ENCODE data around the gene GALNT18. TPM values are rescaled to one million over a fixed set of nuclear protein-coding genes. Genes with fewer than 3 reads are reported as not detected.

GALNT18 gene
- total RNA-seq, 2 experiments from 2014 or later, result 3.6 to 3.8 TPM

DNA sequence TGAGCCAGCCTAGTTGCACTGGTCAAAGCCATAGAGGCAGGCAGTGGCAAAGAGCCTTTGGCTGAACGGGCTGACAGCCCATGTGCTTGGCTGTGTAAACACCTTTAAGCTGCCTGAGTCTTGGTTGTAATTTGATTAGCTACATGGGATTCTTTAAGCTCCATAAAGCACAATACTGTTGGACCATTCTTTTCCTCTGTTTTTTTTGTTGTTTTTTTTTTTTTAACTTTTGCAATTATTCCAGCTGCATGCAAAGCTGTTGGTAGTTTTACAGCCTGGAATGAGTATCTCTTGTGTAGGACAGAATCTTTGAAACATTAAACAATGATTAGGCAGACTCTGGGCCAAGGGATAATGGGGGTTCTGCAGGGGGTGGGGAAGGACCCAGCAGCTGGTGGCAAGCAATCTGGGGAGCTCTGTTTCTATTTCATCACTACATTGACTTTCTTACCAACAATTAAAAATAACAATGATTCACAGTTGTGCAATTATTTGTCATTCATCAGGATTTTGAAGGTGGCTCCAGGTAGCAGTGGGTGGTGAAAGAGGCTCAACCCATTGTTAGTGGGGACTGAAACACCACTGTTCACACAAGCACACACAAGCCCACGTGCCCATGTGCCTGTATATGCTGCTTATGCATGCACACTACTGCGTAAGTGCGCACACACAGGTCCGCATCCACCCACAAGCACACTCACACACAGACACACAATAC, 199.2 kb downstream of the GALNT18 start:
- CTCF ChIA-PET, result no interaction called here
- POLR2A ChIA-PET, result no interaction called here

DNA sequence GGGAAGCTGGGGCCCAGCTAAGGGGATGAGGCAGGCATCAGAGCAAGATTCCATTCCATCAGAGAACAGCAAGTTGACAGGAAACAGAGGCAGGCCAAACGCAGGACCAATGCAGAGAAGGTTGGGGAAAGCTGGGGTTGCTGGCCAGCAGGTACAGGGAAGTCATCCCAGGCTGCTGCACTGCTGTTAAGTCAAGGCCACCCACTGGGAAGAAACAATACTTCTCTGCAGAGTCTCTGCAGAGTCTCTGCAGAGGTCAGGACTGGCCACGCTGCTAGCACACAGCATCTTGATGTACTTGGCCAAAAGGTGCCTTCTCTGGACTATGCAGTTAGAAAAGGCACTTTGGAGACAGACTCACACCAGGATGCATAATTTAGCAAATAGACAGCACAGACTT, 200.3 kb downstream of the GALNT18 start:
- POLR2A ChIA-PET, result no interaction called here

GRCh38 chr11:11420899-11421285, 200.9 kb downstream of the GALNT18 start:
- POLR2A ChIA-PET, result no interaction called here
- CTCF ChIA-PET, result no interaction called here

More for the DNA sequence above, 200.3 kb downstream of the GALNT18 start:
- CTCF ChIA-PET, result no interaction called here

DNA sequence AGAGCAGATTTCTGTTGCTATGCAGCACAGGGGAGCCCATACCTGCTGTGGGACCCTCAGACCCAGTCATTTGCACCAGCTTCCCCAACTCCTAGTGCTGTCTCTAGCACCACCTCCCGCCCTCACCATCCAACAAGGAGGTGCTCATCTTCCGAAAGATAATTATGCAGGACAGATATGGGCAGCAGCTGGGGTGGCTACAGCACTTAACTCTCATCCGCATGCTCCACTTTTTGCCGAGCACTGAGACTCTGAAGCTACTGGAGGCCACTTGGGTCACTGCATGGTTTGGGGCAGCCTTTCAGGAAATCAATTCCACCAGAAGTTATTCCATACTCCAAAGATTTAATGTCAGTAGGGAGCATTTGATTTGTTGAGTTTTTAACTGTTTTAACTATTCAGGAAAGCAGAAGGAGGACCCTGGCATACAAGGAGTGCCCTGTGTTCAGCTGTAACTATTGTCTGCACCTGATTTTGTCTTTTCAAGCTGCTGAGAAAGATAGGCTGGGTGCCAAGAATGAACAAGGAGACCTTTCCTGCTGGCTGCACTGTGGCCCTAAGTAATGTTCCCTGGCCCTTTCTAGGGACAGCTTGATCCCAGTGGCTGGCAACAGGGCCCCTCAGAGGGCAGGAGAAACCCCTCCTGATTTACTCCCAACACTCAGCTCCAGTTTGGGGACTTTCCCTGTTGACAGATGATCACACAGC, 201.5 kb downstream of the GALNT18 start:
- POLR2A ChIA-PET, result no interaction called here
- CTCF ChIA-PET, result no interaction called here

GRCh38 chr11:11419747-11420146, 202.1 kb downstream of the GALNT18 start:
- CTCF ChIA-PET, result no interaction called here
- POLR2A ChIA-PET, result no interaction called here

- ChIA-PET POLR2A (no interaction called here), CTCF (no interaction called here)
These were observed 204.9 kb downstream of the GALNT18 start for GRCh38 chr11:11416917-11417316.

DNA sequence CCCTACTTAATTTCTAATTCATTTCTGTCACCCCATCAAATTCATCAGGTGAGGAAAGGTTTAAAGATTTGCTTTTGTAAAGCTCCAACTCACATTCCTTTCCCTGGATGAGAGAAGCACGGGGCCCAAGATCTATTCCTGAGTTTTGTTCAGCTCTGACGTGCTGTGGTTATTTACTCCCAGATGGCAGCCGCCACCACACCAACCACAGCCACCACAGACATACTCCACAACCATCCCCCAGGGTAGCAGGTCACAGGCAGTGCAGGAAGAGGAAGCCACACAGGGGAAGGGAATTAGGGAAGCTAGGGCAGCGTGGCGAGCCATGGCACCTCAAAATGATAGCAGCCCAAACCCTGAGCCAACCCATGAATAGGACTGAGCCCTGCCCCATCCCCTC, 205.3 kb downstream of the GALNT18 start:
- ChIA-PET CTCF (no interaction called here), POLR2A (no interaction called here)

DNA sequence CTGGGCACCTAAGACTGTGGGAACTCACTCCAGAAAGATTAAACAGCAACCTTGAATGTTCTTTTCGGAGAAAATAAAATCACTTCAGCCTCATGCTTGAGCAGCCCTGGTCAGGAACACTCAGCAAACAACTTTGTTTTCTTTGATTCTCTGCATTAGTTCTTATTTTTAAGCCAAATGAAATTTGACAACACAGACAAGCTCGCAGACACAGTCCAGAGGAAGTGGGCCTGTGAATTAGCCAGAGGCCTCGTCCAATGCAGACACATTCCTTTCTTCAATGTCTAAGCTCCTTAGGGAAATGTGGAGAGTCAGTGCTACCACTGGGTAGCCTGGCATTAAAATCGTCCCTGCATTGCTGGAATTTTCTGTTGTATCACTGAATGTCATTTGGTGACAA, 205.9 kb downstream of the GALNT18 start:
- ChIA-PET POLR2A (no interaction called here), CTCF (no interaction called here)

GRCh38 chr11:11414996-11415395, 206.8 kb downstream of the GALNT18 start:
- ChIA-PET POLR2A (no interaction called here), CTCF (no interaction called here)

DNA sequence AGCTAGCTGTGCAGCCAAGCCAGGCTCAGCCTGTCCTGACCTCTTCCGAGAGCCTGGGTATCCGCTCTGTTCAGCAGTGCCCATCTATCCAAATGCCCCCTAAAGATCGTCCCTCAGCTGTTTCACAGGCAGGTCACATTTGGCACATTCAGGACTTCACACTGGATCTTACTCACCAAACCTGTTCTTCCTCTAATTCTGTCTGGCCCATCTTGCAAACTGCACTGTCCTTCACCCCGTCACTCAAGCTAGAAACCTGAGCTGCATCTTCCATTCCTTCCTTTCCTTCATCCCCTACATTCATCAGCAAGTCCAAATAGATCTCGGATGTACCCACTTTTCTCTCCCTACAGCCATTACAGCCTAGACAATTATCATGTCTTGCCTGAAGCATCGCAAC, 208.0 kb downstream of the GALNT18 start:
- ChIA-PET CTCF (no interaction called here), POLR2A (no interaction called here)

GRCh38 chr11:11411401-11411985, 210.3 kb downstream of the GALNT18 start:
- ChIA-PET CTCF (no interaction called here), POLR2A (no interaction called here)

GRCh38 chr11:11409901-11410300, 211.9 kb downstream of the GALNT18 start:
- CTCF ChIA-PET, result no interaction called here
- POLR2A ChIA-PET, result no interaction called here

GRCh38 chr11:11409224-11409623, 212.6 kb downstream of the GALNT18 start:
- ChIA-PET CTCF (no interaction called here), POLR2A (no interaction called here)

DNA sequence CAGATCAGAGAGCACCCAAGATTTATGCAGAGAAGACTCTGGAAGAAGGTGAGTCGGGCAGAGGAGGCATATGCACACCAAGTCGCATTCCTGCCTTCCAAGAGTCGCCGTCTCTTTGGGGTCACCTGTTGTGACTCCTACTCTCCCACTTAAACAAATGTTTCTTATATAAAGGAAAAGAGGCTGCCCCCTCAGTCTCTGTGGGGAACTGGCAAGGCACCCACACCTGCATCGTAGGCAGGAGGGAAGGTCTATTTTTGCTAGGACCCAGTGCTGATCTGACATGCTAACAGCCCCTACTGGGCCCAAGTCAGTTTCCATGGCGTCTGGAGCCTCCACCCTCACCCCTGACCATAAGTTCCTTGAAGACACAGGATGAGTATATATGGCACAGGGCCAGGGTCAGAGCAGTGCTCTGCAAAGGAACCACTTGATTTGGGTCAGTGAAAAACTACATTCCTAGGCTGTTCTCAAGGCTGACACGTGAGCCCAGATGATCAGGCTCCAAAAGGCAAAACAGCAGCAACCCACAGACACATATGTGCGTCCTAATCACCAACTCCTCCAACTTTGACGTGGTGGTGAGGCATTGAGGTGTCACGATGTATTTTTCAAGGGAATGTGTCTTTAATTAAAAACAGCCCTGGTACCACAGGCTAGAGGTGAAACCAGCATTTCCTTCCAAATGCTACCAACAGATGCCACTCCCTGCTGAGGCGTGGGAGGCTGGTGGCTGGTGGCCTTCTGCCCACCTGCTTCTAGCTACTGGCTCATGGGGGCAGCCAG, 213.2 kb downstream of the GALNT18 start:
- ChIA-PET CTCF (no interaction called here), POLR2A (no interaction called here)

GRCh38 chr11:11407763-11408084, 214.1 kb downstream of the GALNT18 start:
- ChIA-PET CTCF (no interaction called here), POLR2A (no interaction called here)

DNA sequence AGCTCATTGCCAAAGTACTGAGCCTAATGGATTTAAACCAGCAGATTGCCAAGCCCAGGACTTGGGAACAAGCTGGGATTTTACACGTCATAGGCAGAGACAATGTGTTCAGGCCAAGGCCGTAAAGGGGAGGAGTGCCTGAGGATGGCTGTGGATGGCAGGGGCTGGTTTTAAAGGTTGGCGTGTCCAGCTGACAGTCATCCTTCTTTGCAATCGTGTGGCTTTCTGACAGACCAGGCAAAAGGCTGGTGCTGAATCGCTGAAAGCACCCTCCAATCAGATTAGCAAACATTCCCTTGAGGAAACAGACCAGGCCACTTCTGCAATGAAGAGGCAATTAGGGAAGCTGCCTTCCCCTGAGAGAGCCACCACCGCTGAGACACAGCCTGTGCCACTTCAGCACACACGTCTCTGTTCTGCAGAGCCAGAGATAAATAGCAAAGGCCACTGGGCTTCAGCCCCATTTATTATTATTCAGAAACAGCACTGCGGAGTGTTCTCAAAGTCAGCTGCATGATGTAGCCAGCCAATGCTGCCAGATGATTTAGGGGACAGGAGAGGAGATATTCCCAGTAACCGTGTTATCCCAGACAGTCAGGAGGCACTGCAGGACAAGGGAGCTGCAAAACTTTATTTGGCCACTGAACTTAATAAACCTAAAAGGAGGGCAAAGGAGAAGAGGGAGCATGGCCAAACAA, 214.6 kb downstream of the GALNT18 start:
- ChIA-PET CTCF (no interaction called here), POLR2A (no interaction called here)

DNA sequence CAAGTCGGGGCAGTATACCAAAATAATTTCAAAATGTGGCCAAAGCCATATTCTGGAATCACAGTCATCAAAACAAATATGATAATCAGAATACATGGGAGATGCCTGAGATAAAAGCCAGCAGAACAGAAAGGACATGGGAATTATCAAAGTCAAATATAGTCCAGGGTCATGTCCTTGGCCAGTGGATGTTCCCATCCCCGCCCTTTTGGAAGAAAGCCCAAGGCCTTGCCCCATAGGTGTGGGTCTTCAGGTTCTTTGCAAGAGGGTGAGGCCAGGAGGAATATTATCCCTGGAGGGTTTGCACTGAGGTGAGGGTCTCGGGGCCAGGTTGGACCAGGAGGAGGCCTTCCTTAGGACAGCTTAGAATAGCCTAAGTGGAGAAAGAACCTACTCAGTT, 215.2 kb downstream of the GALNT18 start:
- POLR2A ChIA-PET, result no interaction called here
- CTCF ChIA-PET, result no interaction called here

GRCh38 chr11:11403763-11404725, 217.8 kb downstream of the GALNT18 start:
- ChIA-PET POLR2A (no interaction called here), CTCF (no interaction called here)

GRCh38 chr11:11401960-11402535, 219.8 kb downstream of the GALNT18 start:
- ChIA-PET CTCF (no interaction called here), POLR2A (no interaction called here)
